HL-60/S4 (cell line): Measurements from ENCODE around the gene SPATA31C2.
"Not testable (repeated sequence)": the region's sequence is repeated elsewhere in the genome, so short reads cannot be mapped to it uniquely, and the experiment has no call there.

Source experiments
- in situ Hi-C: fragments of 300-500 bp; cut with MboI; formaldehyde crosslinking; loops from 2 replicates; pipeline ENCODE4 v1.14.3; 2022; ENCODE audit warnings: low sequenced_read_pairs

SPATA31C2 gene

GRCh38 chr9:88138375-88138774 lies at the start of gene SPATA31C2:
SPATA31C2 (minus strand) TSS chr9:88138475; CDS start chr9:88138446, 29 bp downstream.
- in situ Hi-C loops: not testable (repeated sequence)

- in situ Hi-C loops: no loop called here
Observed at GRCh38 chr9:88187631-88188030, 49.4 kb upstream of the SPATA31C2 start.

GRCh38 chr9:88186495-88187110 lies 48.3 kb upstream of the SPATA31C2 start:
- in situ Hi-C loops: no loop called here

- in situ Hi-C loops: no loop called here
Observed at GRCh38 chr9:88184976-88185375, 46.7 kb upstream of the SPATA31C2 start.

- in situ Hi-C loops: no loop called here
Observed at GRCh38 chr9:88183798-88184495, 45.7 kb upstream of the SPATA31C2 start.

GRCh38 chr9:88182501-88182900 lies 44.2 kb upstream of the SPATA31C2 start:
- in situ Hi-C loops: no loop called here

- in situ Hi-C loops: no loop called here
Observed at GRCh38 chr9:88180081-88180765, 41.9 kb upstream of the SPATA31C2 start.

- in situ Hi-C loops: loop anchor here (10.0 kb wide), 1 partner anchor 396 kb away; no protein-coding TSS in a partner anchor
Observed at GRCh38 chr9:88179062-88179521, 40.8 kb upstream of the SPATA31C2 start.

- in situ Hi-C loops: loop anchor here (10.0 kb wide), 1 partner anchor 396 kb away; no protein-coding TSS in a partner anchor
Observed at GRCh38 chr9:88178641-88179040, 40.4 kb upstream of the SPATA31C2 start.

GRCh38 chr9:88177371-88177770 lies 39.1 kb upstream of the SPATA31C2 start:
- in situ Hi-C loops: loop anchor here (10.0 kb wide), 1 partner anchor 397 kb away; no protein-coding TSS in a partner anchor

GRCh38 chr9:88174324-88174723 lies 36.0 kb upstream of the SPATA31C2 start:
- in situ Hi-C loops: loop anchor here (10.0 to 25.0 kb wide), 2 partner anchors 212 to 400 kb away; partner anchors contain the start of gene CDK20

GRCh38 chr9:88173378-88173999 lies 35.2 kb upstream of the SPATA31C2 start:
- in situ Hi-C loops: loop anchor here (10.0 to 25.0 kb wide), 2 partner anchors 211 to 401 kb away; partner anchors contain the start of gene CDK20

- in situ Hi-C loops: loop anchor here (10.0 to 25.0 kb wide), 2 partner anchors 207 to 405 kb away; partner anchors contain the start of gene CDK20
Observed at GRCh38 chr9:88169700-88170099, 31.4 kb upstream of the SPATA31C2 start.

- in situ Hi-C loops: loop anchor here (25.0 kb wide), 1 partner anchor 206 kb away; the partner anchor contains the start of gene CDK20
Observed at GRCh38 chr9:88168564-88168963, 30.3 kb upstream of the SPATA31C2 start.

GRCh38 chr9:88166660-88167059 lies 28.4 kb upstream of the SPATA31C2 start:
- in situ Hi-C loops: loop anchor here (25.0 kb wide), 1 partner anchor 204 kb away; the partner anchor contains the start of gene CDK20

GRCh38 chr9:88164850-88165249 lies 26.6 kb upstream of the SPATA31C2 start:
- in situ Hi-C loops: loop anchor here (25.0 kb wide), 1 partner anchor 203 kb away; the partner anchor contains the start of gene CDK20

GRCh38 chr9:88161144-88161543 lies 22.9 kb upstream of the SPATA31C2 start:
- in situ Hi-C loops: loop anchor here (25.0 kb wide), 1 partner anchor 199 kb away; the partner anchor contains the start of gene CDK20

GRCh38 chr9:88143957-88144625 lies 5.8 kb upstream of the SPATA31C2 start:
- in situ Hi-C loops: no loop called here

- in situ Hi-C loops: no loop called here
Observed at GRCh38 chr9:88143179-88143578, 4.9 kb upstream of the SPATA31C2 start.

- in situ Hi-C loops: not testable (repeated sequence)
Observed at GRCh38 chr9:88133552-88133951, 4.7 kb downstream of the SPATA31C2 start.
